Prostate gland (tissue), 2 donors: Measurements from ENCODE around the gene INPP5J.

Source experiments
- CTCF ChIP-seq, 4 experiments: fragments of 200-600 bp in 2 of 4; fragments of 450-650 bp in 2 of 4; sonication (generic) in 2 of 4; IDR thresholded peaks; 1 replicate in 3 of 4; 2 replicates in 1 of 4; pipeline ENCODE4 v1.5.1; 2016 to 2019; ENCODE audit warnings: antibody characterized with exemption in 4 of 4, mild to moderate bottlenecking in 2 of 4, moderate library complexity in 2 of 4
- POLR2A ChIP-seq: fragments of 450-650 bp; IDR thresholded peaks from one replicate; pipeline ENCODE4 v1.6.1; 2016; ENCODE audit warnings: antibody characterized with exemption, mild to moderate bottlenecking
- POLR2AphosphoS5 ChIP-seq: sonication (generic); formaldehyde crosslinking; IDR thresholded peaks from one replicate; pipeline ENCODE4 v1.6.1; 2017; ENCODE audit warnings: antibody characterized with exemption

- TF ChIP-seq CTCF (IDR thresholded peaks at IDR 0.05) (no peak), POLR2AphosphoS5 (no peak), POLR2A (no peak)
Measured at GRCh38 chr22:31099386-31099785, 23.4 kb upstream of the INPP5J start.
